MM.1S (cell line): ENCODE results near the gene ZBTB46.

Experiments
- DNase-seq: peaks from one replicate; pipeline ENCODE4 v3.0.0-alpha.2; 2015
- H2AFZ ChIP-seq: fragments of 300-600 bp; sonication (generic); 2 replicates; pipeline ENCODE4 v1.6.0; 2016; ENCODE audit warnings: antibody characterized with exemption, low read length
- H3F3A ChIP-seq: fragments of 300-600 bp; sonication (generic); 2 replicates; pipeline ENCODE4 v1.6.1; 2016; ENCODE audit warnings: mild to moderate bottlenecking, antibody characterized with exemption, low read length, moderate library complexity, mixed read lengths; ENCODE audit not compliant: insufficient read depth
- H3K27ac ChIP-seq: fragments of 300-600 bp; sonication (generic); 2 replicates; pipeline ENCODE4 v1.5.1; 2016; ENCODE audit warnings: mild to moderate bottlenecking, low read length
- H3K27me3 ChIP-seq: fragments of 300-600 bp; sonication (generic); replicated peaks from 2 replicates; pipeline ENCODE4 v1.6.0; 2016; ENCODE audit warnings: low read length; ENCODE audit not compliant: insufficient read depth
- H3K36me3 ChIP-seq: fragments of 300-600 bp; sonication (generic); replicated peaks from 2 replicates; pipeline ENCODE4 v1.6.1; 2016; ENCODE audit warnings: mild to moderate bottlenecking, low read length, mixed read lengths; ENCODE audit not compliant: insufficient read depth
- H3K4me1 ChIP-seq: fragments of 300-600 bp; sonication (generic); 2 replicates; pipeline ENCODE4 v1.6.1; 2016; ENCODE audit warnings: low read length, mixed read lengths
- H3K4me2 ChIP-seq: fragments of 300-600 bp; sonication (generic); 2 replicates; pipeline ENCODE4 v1.6.0; 2016; ENCODE audit warnings: low read depth, low read length
- H3K4me3 ChIP-seq: fragments of 300-600 bp; sonication (generic); 2 replicates; pipeline ENCODE4 v1.5.1; 2016; ENCODE audit warnings: low read length, mixed read lengths
- H3K79me2 ChIP-seq: fragments of 300-600 bp; sonication (generic); 2 replicates; pipeline ENCODE4 v1.6.1; 2016; ENCODE audit warnings: mixed run types, low read length, mixed read lengths
- H3K9ac ChIP-seq: fragments of 300-600 bp; sonication (generic); 2 replicates; pipeline ENCODE4 v1.6.1; 2016; ENCODE audit warnings: low read length, mixed read lengths
- H3K9me2 ChIP-seq: fragments of 300-600 bp; sonication (generic); replicated peaks from 2 replicates; pipeline ENCODE4 v1.6.1; 2016; ENCODE audit warnings: mild to moderate bottlenecking, low read length, mixed read lengths; ENCODE audit not compliant: insufficient read depth
- H3K9me3 ChIP-seq: fragments of 300-600 bp; sonication (generic); replicated peaks from 2 replicates; pipeline ENCODE4 v1.6.1; 2016; ENCODE audit warnings: mild to moderate bottlenecking, low read length, mixed read lengths; ENCODE audit not compliant: insufficient read depth
- H4K20me1 ChIP-seq: fragments of 300-600 bp; sonication (generic); 2 replicates; pipeline ENCODE4 v1.6.1; 2016; ENCODE audit warnings: mild to moderate bottlenecking, low read length, moderate library complexity, mixed read lengths; ENCODE audit not compliant: insufficient read depth
- EZH2 ChIP-seq: fragments of 300-600 bp; sonication (generic); optimal IDR thresholded peaks from 2 replicates; pipeline ENCODE3; 2017; ENCODE audit warnings: low read depth, mild to moderate bottlenecking, antibody characterized with exemption, low read length, mixed read lengths
- EZH2phosphoT487 ChIP-seq: fragments of 300-600 bp; sonication (generic); IDR thresholded peaks from 2 replicates; pipeline ENCODE4 v1.6.1; 2018; ENCODE audit warnings: antibody characterized with exemption, low read length
- TF ChIP-seq, protein P1 (sequence below): fragments of 300-600 bp; sonication (generic); IDR thresholded peaks from 2 replicates; pipeline ENCODE4 v1.5.1; 2016; ENCODE audit warnings: antibody characterized with exemption, low read length, mixed read lengths

Gene ZBTB46

DNA sequence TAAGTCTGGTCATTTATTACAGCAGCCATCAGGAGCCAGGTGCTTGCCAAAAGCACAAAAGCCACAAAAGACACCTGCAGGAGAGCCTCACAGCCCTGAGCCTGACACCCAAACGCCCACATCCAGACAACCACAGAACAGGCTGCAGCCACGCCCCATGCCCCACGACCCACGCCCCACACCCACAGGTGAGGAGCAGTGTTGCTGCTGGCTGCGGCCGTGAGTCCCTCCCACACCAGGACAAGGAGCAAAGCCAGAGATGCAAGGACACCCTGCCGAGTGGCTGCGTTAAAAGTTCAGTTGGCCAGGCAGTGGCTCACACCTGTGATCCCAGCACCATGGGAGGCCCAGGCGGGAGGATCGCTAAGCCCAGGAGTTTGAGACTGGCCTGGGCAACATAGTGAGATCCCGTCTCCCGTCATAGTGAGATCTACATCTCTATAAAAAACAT lies 48.5 kb downstream of the ZBTB46 start:
- no peaks in the 10 kb centered on the region for H4K20me1 ChIP-seq

DNA sequence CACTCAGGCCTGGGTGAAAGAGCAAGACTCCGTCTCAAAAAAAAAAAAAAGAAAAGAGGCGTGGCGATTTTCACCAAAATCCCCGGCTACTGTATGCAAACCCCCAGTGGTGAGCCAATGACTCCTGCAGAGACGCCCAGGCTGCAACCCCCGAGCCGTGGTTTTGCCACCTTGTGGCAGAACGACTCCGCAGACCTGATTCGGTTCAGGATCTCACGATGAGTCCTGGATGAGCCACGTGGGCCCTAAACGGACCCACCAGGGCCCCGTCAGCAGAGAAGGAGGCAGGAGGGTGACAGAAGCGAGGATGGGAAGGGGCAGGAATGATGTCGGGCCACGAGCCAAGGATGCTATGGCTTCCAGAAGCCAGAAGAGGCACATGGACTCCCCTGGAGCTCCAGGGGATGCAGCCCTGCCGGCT lies 49.0 kb downstream of the ZBTB46 start:
- Histone ChIP-seq H4K20me1 (no peaks in the 10 kb centered on the region), H2AFZ (no peak overlapping the region; the same call in 1 of the 2 replicates), H3F3A (0 out of 2 replicates have a peak, but pooled peaks cover 4% of the 10 kb centered on the region), H3K9me2 (no peaks in the 10 kb centered on the region), H3K27ac (peak overlapping the region; percentile 29; the same call in 1 of the 2 replicates), H3K4me3 (no peak overlapping the region), H3K4me2 (peak overlapping the region; percentile 32; the same call in 1 of the 2 replicates), H3K36me3 (no peaks in the 10 kb centered on the region), H3K79me2 (no peaks in the 10 kb centered on the region), H3K9ac (no peak overlapping the region), H3K9me3 (no peaks in the 10 kb centered on the region), H3K27me3 (peaks cover 45% of the 10 kb centered on the region), H3K4me1 (no peaks in the 10 kb centered on the region)
- peak; percentile 36 for DNase-seq
- TF ChIP-seq, protein P1, sequence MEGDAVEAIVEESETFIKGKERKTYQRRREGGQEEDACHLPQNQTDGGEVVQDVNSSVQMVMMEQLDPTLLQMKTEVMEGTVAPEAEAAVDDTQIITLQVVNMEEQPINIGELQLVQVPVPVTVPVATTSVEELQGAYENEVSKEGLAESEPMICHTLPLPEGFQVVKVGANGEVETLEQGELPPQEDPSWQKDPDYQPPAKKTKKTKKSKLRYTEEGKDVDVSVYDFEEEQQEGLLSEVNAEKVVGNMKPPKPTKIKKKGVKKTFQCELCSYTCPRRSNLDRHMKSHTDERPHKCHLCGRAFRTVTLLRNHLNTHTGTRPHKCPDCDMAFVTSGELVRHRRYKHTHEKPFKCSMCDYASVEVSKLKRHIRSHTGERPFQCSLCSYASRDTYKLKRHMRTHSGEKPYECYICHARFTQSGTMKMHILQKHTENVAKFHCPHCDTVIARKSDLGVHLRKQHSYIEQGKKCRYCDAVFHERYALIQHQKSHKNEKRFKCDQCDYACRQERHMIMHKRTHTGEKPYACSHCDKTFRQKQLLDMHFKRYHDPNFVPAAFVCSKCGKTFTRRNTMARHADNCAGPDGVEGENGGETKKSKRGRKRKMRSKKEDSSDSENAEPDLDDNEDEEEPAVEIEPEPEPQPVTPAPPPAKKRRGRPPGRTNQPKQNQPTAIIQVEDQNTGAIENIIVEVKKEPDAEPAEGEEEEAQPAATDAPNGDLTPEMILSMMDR: peak; percentile 11; the same call in 1 of the 2 replicates
- no peak for TF ChIP-seq EZH2phosphoT487
- TF ChIP-seq EZH2: no peak

More for the DNA sequence above, 48.5 kb downstream of the ZBTB46 start:
- H3K4me3 ChIP-seq: no peak overlapping the region
- no peak overlapping the region for H3K9ac ChIP-seq
- DNase-seq: peak; percentile 48
- H3F3A ChIP-seq: 0 out of 2 replicates have a peak, but pooled peaks cover 4% of the 10 kb centered on the region
- peak overlapping the region; percentile 29; the same call in 1 of the 2 replicates for H3K27ac ChIP-seq
- H3K4me1 ChIP-seq: no peaks in the 10 kb centered on the region
- no peak overlapping the region for H2AFZ ChIP-seq
- H3K4me2 ChIP-seq: peak overlapping the region; percentile 32; the same call in 1 of the 2 replicates
- peaks cover 45% of the 10 kb centered on the region for H3K27me3 ChIP-seq
- no peak for TF ChIP-seq EZH2phosphoT487
- TF ChIP-seq, protein P1: no peak
- no peak for TF ChIP-seq EZH2
- no peaks in the 10 kb centered on the region for H3K36me3 ChIP-seq
- H3K9me2 ChIP-seq: no peaks in the 10 kb centered on the region
- no peaks in the 10 kb centered on the region for H3K79me2 ChIP-seq
- no peaks in the 10 kb centered on the region for H3K9me3 ChIP-seq

DNA sequence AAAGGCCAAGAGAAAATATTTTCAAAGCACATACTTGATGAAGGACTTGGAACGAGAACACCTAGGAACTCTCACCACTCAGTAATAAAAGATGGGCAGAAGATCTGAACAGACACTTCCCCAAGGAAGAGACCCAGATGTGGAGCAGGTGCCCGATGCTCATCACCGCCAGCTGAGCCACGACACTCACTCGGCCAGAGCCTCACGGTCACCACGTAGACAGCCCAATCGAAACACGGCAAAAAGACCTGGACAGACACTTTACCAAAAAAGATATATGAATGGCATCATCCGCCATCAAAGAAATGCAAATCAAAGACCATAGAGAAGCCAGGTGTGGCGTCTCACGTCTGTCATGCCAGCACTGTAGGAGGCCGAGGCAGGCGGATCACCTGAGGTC lies 49.9 kb downstream of the ZBTB46 start:
- no peak for DNase-seq
- H3K36me3 ChIP-seq: no peaks in the 10 kb centered on the region
- no peaks in the 10 kb centered on the region for H3K9me2 ChIP-seq
- no peak overlapping the region for H3K9ac ChIP-seq
- no peaks in the 10 kb centered on the region for H4K20me1 ChIP-seq
- H3K9me3 ChIP-seq: no peaks in the 10 kb centered on the region
- 0 out of 2 replicates have a peak, but pooled peaks cover 4% of the 10 kb centered on the region for H3F3A ChIP-seq
- TF ChIP-seq, protein P1: no peak
- TF ChIP-seq EZH2phosphoT487 (no peak), EZH2 (no peak)
- no peak overlapping the region for H3K27ac ChIP-seq
- peaks cover 50% of the 10 kb centered on the region for H3K27me3 ChIP-seq
- no peak overlapping the region for H3K4me3 ChIP-seq
- no peak overlapping the region for H2AFZ ChIP-seq
- no peaks in the 10 kb centered on the region for H3K4me1 ChIP-seq
- no peaks in the 10 kb centered on the region for H3K79me2 ChIP-seq
- H3K4me2 ChIP-seq: no peak overlapping the region
